ELF-1 (cell line): Measurements from ENCODE around the gene DLGAP1.
"Not testable (repeated sequence)": the region's sequence is repeated elsewhere in the genome, so short reads cannot be mapped to it uniquely, and the experiment has no call there.

Experiments
- DNase-seq: peaks from one replicate; pipeline ENCODE4 v3.0.0-alpha.2; 2016; ENCODE audit warnings: low read depth, low spot score

The DLGAP1 gene

DNA sequence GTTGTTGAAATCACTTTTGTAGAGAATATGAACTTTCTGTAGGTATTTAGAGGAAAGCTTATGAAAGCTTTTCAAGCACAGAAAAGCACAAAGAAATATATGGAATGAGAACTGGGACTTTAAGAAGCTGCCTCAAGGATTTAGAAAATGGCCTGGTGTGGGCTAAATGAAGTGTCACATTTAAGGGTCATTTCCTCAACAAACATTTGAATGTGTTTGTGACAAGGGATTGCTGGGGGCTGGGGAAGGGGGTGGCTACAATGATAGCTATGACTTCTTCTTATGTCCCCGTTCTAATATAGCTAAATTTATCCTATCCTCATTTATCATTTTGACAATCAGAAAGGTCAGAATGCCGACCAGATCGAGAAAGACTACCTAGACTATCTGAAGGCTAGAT, 69.2 kb downstream of the DLGAP1 start:
- no peak for DNase-seq

GRCh38 chr18:4384932-4385331, 70.2 kb downstream of the DLGAP1 start:
- no peak for DNase-seq

DNA sequence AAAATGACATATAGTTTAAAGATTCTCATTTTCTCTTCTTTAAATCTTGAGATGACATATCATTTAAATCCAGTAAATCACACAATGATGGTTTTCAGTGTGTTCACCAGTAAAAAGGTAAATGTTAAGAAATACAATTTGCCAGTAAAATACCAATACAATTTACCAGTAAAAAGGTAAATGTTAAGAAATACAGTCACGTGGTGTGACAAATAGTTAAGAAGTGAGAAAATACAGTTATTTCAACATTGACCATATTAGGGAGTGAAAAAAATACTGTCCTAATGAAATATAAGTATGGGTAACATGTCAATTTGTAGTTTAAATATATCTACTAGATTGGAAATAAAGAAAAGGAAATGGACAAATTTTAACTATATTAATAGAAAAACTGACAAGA, 80.5 kb downstream of the DLGAP1 start:
- DNase-seq: no peak

DNA sequence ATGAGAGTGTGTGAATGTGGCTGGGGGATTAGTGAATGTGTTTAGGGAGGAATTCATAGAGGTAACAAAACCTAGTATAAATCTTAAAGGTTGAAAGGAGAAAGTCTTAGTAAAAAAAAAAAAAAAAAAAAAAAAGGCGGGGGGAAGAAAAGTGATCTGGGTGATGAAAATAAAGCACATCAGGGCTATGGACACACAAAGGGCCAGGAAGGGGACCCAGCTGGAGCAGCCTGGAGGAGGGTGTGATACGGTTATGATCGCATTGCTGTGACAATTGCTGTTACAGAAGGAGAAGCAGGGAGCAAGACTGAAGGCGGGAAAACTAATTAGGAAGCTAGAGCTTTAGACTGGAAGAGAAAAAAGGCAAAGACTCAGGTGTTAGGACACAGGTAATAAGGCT, 85.4 kb downstream of the DLGAP1 start:
- no peak for DNase-seq

DNA sequence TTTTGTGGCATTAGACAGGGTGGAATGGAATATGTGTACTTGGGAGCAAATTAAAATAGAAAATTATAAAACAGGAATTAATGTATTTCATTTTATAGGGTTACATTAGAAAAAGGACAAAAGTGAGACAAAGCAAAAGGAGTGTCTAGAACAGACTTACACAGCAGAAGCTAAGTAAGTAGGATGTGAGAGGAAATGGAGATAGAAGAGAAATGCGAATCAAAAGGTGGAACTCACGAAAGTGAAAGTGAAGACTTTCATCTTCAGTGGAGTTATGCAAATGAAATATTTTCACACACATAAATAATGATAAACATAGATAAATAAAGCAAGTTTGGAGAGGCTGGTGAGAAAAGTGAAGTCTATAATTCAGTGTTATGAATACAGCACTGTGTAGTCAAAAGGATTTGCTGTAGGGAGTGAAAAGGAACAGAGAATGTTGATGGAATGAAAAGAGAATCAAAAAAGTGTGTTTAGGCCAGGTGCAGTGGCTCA, 94.8 kb downstream of the DLGAP1 start:
- DNase-seq: no peak

- DNase-seq: peak; percentile 39
Observed at GRCh38 chr18:4358618-4359017, 96.5 kb downstream of the DLGAP1 start.

DNA sequence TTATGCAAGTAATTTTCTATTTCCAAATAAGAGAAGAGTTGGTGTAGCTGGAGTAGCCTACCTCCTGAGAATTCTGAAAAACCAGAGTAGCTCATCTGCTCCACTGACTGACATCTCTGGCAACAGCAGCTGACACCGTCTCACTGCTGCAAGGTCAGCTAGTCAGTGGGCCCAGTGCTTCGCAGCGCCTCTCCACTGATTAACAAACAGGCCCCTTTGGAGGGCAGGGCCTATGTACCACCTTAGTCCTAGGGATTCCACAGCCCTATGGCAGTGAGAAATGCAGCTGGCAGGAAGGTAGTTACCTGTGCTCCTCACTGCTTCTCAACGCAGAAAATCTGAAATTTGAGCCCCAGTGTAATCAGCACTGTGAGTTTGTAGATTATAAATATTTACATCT, 97.5 kb downstream of the DLGAP1 start:
- no peak for DNase-seq

DNA sequence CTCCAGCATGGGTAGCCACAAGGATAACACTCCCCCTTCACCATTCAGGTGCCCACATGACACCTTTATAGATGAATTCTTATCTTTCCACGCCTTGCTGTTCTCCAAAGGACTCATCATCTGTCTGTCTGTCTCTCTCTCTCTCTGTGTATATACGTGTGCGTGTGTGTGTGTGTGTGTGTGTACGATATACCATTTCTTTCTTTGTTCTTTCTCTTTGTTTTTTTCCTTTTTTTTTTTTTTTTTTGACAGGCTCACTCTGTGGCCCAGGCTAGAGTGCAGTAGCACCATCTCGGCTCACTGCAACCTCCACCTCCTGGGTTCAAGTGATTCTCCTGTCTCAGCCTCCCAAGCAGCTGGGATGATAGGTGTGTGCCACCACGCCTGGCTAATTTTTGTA, 98.2 kb downstream of the DLGAP1 start:
- no peak for DNase-seq

DNA sequence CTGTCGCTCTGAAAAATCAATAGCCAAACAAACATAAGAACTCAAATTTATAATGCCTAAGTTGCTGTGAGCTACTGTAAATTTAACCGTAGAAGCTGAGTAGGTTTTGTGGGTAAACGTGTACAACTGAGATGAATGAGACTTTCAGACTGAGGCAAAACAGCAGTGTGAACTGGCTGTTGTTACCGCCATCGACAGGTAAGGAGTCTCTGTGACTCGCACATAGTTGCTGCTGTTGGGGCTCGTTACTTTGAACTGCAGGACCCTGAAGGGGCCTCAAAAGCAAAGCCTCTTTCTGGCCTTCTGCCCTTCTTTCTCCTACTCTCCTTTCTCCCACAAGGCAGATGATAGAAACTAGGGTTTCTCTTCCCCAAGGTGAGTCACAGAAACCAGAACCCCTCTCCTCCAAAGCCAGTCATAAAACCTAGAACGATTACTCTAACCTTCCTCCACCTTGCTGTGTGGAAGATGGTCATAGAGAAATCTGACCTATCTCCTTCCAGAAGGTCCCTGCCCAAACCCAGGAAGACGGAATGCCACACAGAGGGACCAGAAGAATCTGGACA, 101.2 kb downstream of the DLGAP1 start:
- peak; percentile 16 for DNase-seq

DNA sequence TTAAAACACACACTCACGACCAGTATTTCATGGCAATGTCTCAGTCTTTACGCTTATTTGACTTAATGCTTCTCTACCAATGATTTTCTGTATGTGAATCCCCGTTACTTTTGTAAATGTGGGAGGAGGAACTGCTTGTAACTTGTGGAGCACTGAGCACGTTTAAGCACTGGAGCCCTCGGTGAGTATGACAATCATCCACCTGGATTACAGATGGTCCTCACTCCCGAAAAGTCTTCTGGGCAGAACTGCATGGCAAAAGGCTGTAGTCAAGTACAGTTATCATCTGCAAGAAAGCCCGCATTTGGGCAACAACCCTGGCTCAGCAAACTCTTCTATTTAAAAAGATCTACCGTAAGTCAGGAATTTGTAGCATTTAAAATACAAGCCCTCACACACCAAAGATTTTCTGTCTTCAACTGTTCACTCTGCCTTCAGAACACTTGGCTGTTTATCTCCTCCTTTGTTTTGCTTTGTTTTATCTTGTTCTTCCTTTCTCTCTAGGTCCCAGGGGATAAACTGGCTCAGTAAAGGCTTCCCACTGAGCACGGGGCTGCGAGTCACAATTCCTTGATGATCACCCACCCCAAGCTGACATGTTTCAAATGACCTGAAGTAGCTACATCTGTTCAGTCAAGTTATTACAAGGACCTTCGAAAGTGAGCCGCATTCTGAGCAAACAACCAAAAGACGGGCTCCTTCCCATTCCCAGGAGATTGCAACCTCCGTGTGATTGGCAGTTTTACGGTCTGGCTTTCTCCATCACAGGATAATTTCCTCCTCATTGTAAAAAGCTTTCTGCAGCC, 102.2 kb downstream of the DLGAP1 start:
- DNase-seq: peak; percentile 37

DNA sequence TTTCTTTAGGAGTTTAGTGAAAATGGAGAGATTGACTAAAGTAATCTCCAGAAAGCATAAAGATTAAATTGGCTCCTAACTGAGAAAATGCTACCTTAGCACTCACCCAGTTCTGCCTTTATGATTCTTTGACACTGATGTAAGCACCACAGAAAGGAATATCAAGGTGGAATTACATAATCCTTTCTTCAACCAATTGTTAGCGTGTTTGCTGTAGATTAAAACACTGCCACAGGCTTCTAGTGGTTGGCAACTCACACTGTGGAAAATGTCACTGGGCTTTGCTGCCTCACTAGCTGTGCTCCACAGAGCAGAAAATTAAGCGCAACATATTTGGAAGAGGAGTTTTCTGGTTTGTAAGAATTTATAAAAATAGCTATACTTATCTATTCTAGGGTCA, 104.1 kb downstream of the DLGAP1 start:
- DNase-seq: no peak

DNA sequence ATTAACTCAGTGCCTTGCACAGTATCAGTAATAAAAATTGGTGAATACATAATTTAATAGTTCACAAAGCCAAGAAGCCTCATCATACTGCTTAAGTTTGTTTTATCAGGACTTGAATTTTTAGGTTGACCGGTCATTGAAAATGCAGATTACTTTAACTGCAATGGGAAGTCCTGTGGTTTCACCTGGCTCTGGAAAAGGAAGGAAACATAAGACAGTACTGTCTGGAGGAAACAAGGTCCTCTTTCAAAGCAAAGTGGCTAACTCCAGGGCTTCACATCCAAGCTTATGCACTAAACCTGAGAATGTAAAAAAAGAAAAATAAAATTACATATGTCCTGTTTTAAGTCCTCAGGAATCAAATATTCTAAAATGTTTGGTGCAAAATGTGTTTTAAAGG, 119.7 kb downstream of the DLGAP1 start:
- no peak for DNase-seq

GRCh38 chr18:4333043-4333442, 122.1 kb downstream of the DLGAP1 start:
- DNase-seq: no peak

DNA sequence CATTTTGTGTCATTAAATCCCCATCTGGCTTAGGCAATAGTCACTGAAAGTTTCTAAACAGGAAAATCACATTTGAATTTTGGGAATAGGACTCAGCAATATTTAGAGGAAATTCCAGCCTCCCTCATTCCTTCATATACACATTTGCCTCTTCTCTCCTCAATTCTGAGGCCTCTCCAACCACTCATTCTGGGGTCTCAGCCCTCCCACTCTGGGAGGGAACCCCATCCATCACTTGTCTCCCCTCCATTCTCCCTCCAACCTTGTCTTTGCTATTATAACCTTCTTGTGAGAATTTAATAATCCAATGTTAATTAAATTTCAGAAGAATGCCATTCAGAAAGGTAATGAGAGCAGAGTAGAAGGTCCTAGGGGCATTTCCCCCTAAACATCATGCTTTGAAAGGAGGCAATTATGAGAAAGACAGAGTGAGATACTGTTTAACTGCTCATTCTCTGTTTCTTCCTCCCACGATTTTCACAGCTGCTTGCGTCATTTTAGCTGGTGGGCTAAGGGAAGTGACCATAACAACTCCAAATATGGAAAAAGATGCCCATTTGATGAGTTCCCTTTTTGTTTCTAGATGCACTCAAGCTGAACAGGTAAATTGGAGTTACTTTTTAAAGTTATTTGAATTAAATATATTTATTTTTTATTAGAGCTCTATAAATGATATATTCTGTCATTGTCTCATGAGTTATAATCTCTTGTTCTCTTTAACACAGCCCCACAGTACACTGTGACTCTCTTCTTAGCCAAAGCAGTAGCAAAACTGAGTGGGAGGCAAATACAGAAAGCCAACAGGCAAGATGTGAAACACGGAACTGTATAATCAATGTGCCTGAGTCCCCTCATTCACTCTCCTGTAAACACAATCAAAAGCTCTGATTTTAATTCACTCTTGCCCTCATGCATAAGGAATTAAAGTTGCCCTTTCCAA, 135.1 kb downstream of the DLGAP1 start:
- no peak for DNase-seq

GRCh38 chr18:4318311-4318710, 136.8 kb downstream of the DLGAP1 start:
- no peak for DNase-seq

GRCh38 chr18:4311945-4312344, 143.2 kb downstream of the DLGAP1 start:
- DNase-seq: not testable (repeated sequence)

GRCh38 chr18:4311136-4311535, 144.0 kb downstream of the DLGAP1 start:
- DNase-seq: no peak

DNA sequence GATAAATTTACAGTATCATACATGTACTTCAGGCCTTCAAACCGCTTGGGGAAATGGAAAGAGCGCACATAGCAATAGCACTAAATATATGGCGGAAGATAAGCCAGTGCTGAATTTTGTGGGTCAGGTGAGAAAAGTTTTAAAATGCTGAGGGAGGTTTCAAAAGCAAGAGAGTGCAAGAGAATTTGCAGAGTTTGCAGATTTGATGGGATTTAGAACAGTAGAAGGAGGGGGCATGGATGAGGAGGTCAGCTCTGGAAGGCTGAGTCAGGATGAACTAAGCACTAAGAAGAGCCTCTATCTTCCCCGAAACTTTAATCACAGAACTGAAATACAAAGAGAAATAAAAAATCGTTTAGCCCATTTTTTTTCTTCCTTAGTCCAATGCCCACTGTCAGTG, 145.9 kb downstream of the DLGAP1 start:
- DNase-seq: no peak

- no peak for DNase-seq
Observed at GRCh38 chr18:4308576-4308975, 146.5 kb downstream of the DLGAP1 start.

- no peak for DNase-seq
Observed at GRCh38 chr18:4299395-4299794, 155.7 kb downstream of the DLGAP1 start.

DNA sequence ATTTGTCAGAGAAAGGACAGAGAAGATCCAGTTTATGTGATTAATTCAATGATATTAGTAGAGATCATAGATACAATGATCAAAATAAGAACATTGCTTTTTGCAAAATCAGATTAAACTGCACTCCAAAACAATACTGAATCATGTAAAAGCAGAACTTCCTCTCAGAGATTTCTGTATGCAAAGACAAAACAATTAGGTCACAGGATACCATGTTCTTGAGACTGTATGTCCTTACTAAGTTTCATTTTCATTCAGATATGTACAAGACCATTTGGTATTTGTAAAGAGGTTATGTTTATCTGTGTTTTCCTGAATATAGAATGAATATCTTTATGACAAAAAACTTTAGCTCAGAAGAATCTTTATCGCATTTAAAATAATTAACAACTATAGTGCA, 161.8 kb downstream of the DLGAP1 start:
- no peak for DNase-seq

DNA sequence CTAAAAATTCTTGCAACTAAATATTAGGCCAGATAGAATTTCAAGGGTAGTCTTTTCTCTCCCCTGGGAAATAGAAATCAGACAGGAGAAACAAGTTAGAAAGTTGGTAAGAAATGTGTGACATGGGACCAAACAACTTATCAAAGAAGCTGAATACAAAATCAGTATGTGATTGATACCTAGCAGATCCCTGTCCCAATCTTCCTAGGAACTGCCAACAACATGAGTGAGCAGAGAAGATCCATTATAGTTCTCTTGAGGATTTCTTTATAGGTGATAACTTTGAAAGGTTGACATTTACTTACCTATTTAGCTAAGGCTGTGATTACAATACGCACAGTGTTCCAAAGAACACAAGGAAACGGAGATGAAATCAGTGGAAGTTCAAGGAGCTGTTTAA, 162.4 kb downstream of the DLGAP1 start:
- DNase-seq: no peak
